GM12864 (cell line): ENCODE data around the gene GAPDHS.

Experiments used
- DNase-seq: peaks from one replicate; pipeline ENCODE4 v3.0.0-alpha.2; 2011; ENCODE audit warnings: low read depth
- H3K4me3 ChIP-seq: 2 replicates; pipeline ENCODE4 v1.5.1; 2011; ENCODE audit warnings: mild to moderate bottlenecking, low read depth, low read length, control low read depth
- TF ChIP-seq, protein P1 (sequence below): IDR thresholded peaks from 2 replicates; pipeline ENCODE4 v1.5.1; 2011; ENCODE audit warnings: low read depth, mild to moderate bottlenecking, moderate library complexity, low read length, control low read depth, inconsistent platforms; ENCODE audit errors: missing control alignments

GAPDHS gene

DNA sequence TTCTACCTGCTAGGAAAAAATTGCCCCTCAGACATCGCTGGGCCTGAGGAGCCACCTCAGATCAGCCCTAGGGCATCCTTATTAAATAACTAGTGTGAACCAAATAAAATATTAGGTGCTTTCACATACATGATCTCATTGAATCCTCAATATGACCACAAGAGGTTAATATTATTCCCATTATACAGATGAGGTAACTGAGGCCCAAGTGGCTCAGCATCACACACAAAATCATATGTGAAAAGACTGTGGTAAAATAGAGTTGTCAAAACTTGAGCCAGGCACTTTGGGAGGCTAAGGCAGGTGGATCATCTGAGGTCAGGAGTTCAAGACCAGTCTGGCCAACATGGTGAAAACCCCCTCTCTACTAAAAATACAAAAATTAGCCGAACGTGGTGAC lies 16.9 kb upstream of the GAPDHS start:
- no peak for DNase-seq
- TF ChIP-seq, protein P1, sequence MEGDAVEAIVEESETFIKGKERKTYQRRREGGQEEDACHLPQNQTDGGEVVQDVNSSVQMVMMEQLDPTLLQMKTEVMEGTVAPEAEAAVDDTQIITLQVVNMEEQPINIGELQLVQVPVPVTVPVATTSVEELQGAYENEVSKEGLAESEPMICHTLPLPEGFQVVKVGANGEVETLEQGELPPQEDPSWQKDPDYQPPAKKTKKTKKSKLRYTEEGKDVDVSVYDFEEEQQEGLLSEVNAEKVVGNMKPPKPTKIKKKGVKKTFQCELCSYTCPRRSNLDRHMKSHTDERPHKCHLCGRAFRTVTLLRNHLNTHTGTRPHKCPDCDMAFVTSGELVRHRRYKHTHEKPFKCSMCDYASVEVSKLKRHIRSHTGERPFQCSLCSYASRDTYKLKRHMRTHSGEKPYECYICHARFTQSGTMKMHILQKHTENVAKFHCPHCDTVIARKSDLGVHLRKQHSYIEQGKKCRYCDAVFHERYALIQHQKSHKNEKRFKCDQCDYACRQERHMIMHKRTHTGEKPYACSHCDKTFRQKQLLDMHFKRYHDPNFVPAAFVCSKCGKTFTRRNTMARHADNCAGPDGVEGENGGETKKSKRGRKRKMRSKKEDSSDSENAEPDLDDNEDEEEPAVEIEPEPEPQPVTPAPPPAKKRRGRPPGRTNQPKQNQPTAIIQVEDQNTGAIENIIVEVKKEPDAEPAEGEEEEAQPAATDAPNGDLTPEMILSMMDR: no peak
- no peak overlapping the region for H3K4me3 ChIP-seq

DNA sequence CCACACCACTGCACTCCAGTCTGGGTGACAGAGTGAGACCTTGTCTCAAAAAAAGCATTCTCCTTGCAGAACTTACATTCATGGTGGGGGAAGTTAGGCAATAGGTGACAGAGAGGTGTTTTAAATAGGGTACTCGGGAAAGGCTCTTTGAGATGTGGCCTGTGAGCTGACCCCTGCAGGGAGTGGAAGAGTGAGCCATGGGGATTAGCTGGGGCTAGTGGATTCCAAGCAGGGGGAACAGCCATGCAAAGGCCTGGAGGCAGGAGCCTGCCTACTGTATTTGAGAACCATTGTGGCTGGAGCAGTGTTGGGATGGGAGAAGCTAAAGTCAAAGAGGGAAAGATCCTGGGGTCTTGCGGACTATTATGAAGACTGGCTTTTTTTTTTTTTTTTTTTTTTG lies 15.9 kb upstream of the GAPDHS start:
- no peak overlapping the region for H3K4me3 ChIP-seq
- no peak for DNase-seq
- TF ChIP-seq, protein P1: no peak

DNA sequence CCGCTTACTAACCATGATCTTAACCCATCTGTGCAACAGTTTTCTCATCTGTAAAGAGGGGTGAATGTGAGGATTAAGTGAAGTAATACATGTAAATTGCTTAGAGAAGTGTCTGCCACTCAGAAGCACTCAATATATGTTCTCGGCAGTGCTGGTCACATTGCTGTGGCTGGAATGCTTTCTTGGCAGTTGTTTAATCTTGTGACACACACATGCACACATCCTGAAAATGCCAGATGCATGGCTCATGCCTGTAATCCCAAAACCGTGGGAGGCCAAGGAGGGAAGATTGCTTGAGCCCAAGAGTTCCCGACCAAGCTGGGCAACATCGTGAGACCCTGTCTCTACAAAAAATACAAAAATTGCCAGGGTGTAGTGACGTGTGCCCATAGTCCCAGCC lies 14.9 kb upstream of the GAPDHS start:
- no peak overlapping the region for H3K4me3 ChIP-seq
- TF ChIP-seq, protein P1: no peak
- no peak for DNase-seq

DNA sequence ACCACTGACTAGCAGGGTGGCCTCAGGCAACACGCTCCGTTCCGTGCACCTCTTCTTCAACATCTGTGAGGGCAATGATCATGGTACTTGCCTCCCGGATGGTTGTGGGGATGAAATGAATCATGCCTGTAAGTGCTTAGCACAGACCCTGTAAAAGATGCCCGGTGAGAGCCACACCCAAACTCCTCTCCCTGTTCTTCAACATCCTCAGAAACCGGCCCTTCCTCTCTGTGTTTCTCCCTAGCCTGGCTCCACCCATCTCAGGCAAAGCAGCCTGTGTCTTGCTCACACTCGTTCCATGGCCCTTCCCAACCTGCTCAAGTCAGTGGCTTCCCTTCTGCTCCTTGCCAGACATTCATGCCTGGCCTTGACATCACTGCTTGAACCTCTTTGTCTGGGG lies 14.0 kb upstream of the GAPDHS start:
- no peak for DNase-seq
- TF ChIP-seq, protein P1: no peak
- no peak overlapping the region for H3K4me3 ChIP-seq

DNA sequence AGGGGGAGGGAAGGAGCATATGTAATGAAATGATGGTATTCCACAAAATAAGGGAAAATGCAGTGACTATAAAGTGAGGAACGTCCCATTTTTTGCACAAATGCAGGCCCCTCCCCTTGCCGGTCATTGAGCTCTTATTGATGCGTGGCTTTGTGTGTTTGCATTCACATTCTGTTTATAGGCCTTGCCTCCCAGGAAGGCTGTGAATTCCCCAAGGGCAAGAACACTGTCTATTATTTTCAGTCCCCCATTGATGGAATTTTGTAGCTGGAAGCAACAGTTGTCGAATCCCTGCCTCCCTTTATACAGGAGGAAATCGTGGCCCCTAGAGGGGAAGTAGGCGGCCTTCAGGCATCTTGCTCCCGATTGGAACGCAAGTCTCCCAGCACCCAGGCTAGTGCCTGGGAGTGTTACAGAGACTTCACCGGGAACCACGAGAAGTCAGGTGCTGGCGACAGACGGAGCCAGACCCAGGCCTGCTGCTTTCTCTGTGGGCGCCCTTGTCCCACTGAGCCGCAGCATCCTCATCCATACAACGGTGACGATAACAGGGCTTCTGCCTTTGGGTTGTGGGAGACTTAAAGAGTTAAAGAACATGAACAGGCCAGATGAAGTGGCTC lies 12.0 kb upstream of the GAPDHS start:
- TF ChIP-seq, protein P1: no peak
- H3K4me3 ChIP-seq: no peak overlapping the region
- DNase-seq: no peak

DNA sequence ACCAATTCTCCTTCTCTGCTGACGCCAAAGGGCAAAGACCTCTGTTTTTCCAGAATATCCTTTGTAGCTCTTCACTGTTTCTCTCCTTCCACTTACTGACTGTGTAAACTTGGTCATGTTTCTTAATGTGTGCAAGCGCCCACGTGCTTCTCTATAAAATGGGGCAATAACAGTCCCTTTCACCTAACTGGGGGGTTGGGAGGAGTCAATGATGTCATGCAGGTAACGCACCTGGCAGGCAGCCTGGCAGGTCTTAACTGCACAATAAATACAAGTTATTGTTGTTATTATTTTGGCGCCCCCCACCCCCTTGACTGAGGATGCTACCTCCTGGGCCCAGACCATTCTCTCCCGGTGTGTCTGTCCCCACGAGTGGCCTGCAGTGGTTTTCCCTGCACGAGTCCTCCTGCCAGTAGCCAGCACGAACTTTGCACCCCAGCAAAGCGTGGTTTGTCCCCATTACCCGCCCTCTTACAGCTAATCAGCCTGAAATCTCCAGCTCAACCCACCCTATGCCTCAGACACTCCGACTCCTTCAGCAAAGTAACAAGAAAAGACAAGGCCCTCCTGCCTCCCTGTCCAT lies 10.4 kb upstream of the GAPDHS start:
- no peak overlapping the region for H3K4me3 ChIP-seq
- TF ChIP-seq, protein P1: no peak

More for the DNA sequence above, 10.4 kb upstream of the GAPDHS start:
- DNase-seq: no peak
